Neural crest cell (in vitro differentiated cells): ENCODE measurements around the gene BTD. TPM values are rescaled to one million over a fixed set of nuclear protein-coding genes. Genes with fewer than 3 reads are reported as not detected.

Source experiments
- DNase-seq: peaks from one replicate; pipeline ENCODE4 v3.0.0; 2021; ENCODE audit warnings: low read depth, mixed read lengths, low spot score
- H3K27ac Mint-ChIP-seq: one replicate; pipeline ENCODE4 v1.8.0; 2021; ENCODE audit warnings: mild to moderate bottlenecking, mixed read lengths; ENCODE audit not compliant: unreplicated experiment
- H3K27me3 Mint-ChIP-seq: 2 replicates; pipeline ENCODE4 v1.8.0; 2021; ENCODE audit warnings: low read depth, mild to moderate bottlenecking, mixed read lengths
- H3K36me3 Mint-ChIP-seq: 2 replicates; pipeline ENCODE4 v1.8.0; 2021; ENCODE audit warnings: low read depth, mild to moderate bottlenecking, mixed read lengths
- H3K4me1 Mint-ChIP-seq: 2 replicates; pipeline ENCODE4 v1.8.0; 2021; ENCODE audit warnings: mixed read lengths
- H3K4me3 Mint-ChIP-seq: one replicate; pipeline ENCODE4 v1.8.0; 2021; ENCODE audit warnings: mild to moderate bottlenecking, mixed read lengths
- H3K9me3 Mint-ChIP-seq: 2 replicates; pipeline ENCODE4 v1.8.0; 2021; ENCODE audit warnings: mixed read lengths
- CTCF ChIP-seq: fragments of 200-600 bp; sonication (generic); conservative IDR thresholded peaks from 2 replicates; pipeline ENCODE4 v1.5.0; 2021; ENCODE audit warnings: antibody characterized with exemption, mild to moderate bottlenecking
- total RNA-seq: library from RNA; stranded (reverse); gene quantifications from 2 replicates; pipeline ENCODE4 v1.2.1, GENCODE V29; 2021

Gene BTD
- total RNA-seq, 1 donor from 2014 or later, result 5.8 TPM

- no peak for TF ChIP-seq CTCF
Measured at GRCh38 chr3:15638891-15639262, 37.3 kb downstream of the BTD start.

GRCh38 chr3:15645246-15645645 is 43.7 kb downstream of the BTD start:
- peaks cover 2% of the 10 kb centered on the region for H3K9me3 Mint-ChIP-seq
- no peak overlapping the region for H3K27ac Mint-ChIP-seq
- no peak for DNase-seq
- H3K4me3 Mint-ChIP-seq, result no peak overlapping the region
- H3K4me1 Mint-ChIP-seq, result peaks cover 18% of the 10 kb centered on the region
- H3K36me3 Mint-ChIP-seq, result peaks cover 3% of the 10 kb centered on the region
- no peak for TF ChIP-seq CTCF
- no peaks in the 10 kb centered on the region for H3K27me3 Mint-ChIP-seq

More at GRCh38 chr3:15638891-15639262, 37.3 kb downstream of the BTD start:
- no peak for DNase-seq
- H3K9me3 Mint-ChIP-seq, result no peaks in the 10 kb centered on the region
- no peak overlapping the region for H3K4me3 Mint-ChIP-seq
- H3K27me3 Mint-ChIP-seq, result no peaks in the 10 kb centered on the region
- peaks cover 3% of the 10 kb centered on the region for H3K36me3 Mint-ChIP-seq
- H3K4me1 Mint-ChIP-seq, result peaks cover 17% of the 10 kb centered on the region
- no peak overlapping the region for H3K27ac Mint-ChIP-seq

GRCh38 chr3:15645740-15646501 is 44.4 kb downstream of the BTD start:
- no peak overlapping the region for H3K4me3 Mint-ChIP-seq
- H3K27ac Mint-ChIP-seq, result no peak overlapping the region

GRCh38 chr3:15646851-15647511 is 45.4 kb downstream of the BTD start:
- no peak for DNase-seq
- Mint-ChIP-seq H3K27ac (no peak overlapping the region), H3K9me3 (peaks cover 2% of the 10 kb centered on the region), H3K36me3 (peaks cover under 1% of the 10 kb centered on the region), H3K4me1 (peaks cover 22% of the 10 kb centered on the region), H3K4me3 (no peak overlapping the region), H3K27me3 (no peaks in the 10 kb centered on the region)
- TF ChIP-seq CTCF, result no peak

More at GRCh38 chr3:15645740-15646501, 44.4 kb downstream of the BTD start:
- no peak for DNase-seq
- Mint-ChIP-seq H3K36me3 (peaks cover 3% of the 10 kb centered on the region), H3K9me3 (peaks cover 2% of the 10 kb centered on the region), H3K4me1 (peaks cover 22% of the 10 kb centered on the region), H3K27me3 (no peaks in the 10 kb centered on the region)
- TF ChIP-seq CTCF, result no peak

GRCh38 chr3:15647611-15648167 is 46.1 kb downstream of the BTD start:
- TF ChIP-seq CTCF, result no peak
- Mint-ChIP-seq H3K27ac (no peak overlapping the region), H3K4me1 (peaks cover 22% of the 10 kb centered on the region), H3K9me3 (peaks cover 2% of the 10 kb centered on the region), H3K4me3 (no peak overlapping the region), H3K27me3 (no peaks in the 10 kb centered on the region), H3K36me3 (no peaks in the 10 kb centered on the region)
- DNase-seq, result no peak
